Stimulated activated CD8-positive, alpha-beta memory T cell treated with anti-CD3 and anti-CD28 coated beads, Interleukin-7, amount 100 ng/mL, for 4 hours (primary cell): ENCODE data around the gene ZNF84.

ENCODE experiments used
- DNase-seq, 2 donors: peaks; one replicate each; pipeline ENCODE4 v3.0.0-alpha.2; 2020; ENCODE audit warnings: low read depth in 2 of 2

The ZNF84 gene

DNA sequence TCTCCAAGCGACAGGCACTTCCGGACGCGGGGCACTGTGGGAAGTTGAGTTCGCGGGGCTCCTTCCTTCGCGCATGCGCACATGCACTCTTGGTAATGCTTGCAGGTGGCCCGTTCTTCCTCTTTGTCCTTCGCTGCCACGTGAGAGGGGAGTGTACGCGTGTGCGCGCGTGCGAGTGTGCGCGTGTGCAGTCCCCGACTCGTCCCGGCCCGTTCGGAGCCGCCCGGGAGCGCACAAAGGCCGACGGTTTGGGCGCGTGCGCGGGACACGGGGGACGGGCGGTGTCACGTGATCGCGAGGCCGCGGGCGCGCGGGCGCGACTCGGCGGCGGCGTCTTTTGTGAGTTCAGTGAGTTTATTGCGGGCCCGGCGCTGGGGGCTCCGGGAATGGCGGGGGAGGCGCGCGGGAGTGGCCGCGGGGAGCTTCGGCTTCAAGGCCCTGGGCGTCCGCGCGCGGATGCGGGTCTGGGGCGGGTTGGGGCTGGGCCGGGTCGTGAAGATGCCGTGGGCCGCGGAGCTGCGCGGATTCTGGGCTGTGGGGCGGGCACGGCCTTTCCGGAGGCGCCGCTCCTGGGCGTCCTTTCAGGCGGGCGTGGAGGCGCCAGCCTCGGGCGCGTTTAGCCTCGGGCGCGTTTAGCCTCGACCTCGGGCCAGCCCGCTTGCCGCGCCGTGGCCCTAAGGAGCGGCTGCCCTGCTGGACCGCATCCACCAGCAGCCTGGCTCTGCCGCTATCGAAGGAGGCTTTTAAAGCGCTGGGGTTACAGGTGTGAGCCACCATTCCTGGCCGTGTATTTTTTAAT lies at the start of gene ZNF84:
Gene ZNF84 (plus strand): TSS at position 303 of the 799 bp plus-strand sequence. CDS start 3,959 bp downstream, outside the sequence.
- peak; percentile 97 for DNase-seq

DNA sequence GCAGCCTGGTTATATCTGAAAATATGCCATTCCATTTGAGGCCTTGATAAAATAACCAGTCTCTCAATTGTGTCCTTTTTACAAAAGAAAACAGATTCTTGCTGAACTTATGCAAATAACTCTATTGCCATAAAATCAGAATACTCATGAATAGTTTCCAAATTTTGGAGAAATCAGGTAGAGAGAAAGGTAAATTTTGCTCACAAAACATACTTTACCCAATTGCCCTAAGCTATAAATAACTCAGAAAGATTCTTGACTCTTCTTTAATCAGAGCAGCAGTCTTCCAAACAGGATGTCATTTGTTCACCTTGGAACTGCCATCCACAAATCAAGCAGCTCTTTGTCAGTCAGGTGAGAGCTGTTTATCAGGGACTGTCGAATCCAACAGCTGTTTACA lies 38.6 kb upstream of the ZNF84 start:
- no peak for DNase-seq

- no peak for DNase-seq
Measured at GRCh38 chr12:133010657-133011297, 26.5 kb upstream of the ZNF84 start.

DNA sequence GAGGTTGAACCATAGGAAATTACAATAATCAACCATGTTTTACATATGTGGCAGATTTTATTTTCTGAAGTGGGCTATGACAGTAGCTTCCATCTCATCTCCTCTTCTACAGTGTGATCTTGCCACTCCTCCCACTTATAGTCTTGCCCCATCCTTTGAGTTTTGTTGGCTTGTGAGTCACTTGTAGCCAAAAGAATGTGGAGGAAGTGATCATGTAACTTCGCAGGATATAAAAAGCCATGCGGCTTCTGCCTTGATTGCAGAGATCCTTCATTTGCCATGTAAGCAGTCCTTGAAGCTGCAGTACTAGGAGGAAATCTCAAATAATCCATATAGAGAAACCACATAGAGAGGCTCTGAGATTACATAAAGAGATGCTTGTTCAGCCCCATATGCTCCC lies 13.7 kb upstream of the ZNF84 start:
- no peak for DNase-seq

GRCh38 chr12:133026996-133027395 lies 10.3 kb upstream of the ZNF84 start:
- DNase-seq, result no peak

GRCh38 chr12:133038118-133038709 lies 905 bp downstream of the ZNF84 start:
- DNase-seq, result no peak

DNA sequence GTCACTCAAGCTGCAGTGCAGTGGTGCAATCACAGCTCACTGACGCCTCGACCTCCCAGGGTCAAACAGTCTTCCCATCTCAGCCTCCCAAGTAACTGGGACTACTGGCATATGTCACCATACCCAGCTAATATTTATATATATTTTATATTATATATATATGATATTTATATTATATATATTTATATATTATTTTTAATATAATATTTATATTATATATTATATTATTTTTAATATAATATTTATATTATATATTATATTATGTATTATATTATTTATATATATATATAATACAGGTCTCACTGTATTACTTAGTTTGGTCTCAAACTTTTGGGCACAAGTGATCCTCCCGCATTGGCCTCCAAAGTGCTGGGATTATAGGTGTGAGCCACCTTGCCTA lies 9.4 kb downstream of the ZNF84 start:
- DNase-seq, result no peak

GRCh38 chr12:133057446-133057845 lies 20.1 kb downstream of the ZNF84 start:
- no peak for DNase-seq

DNA sequence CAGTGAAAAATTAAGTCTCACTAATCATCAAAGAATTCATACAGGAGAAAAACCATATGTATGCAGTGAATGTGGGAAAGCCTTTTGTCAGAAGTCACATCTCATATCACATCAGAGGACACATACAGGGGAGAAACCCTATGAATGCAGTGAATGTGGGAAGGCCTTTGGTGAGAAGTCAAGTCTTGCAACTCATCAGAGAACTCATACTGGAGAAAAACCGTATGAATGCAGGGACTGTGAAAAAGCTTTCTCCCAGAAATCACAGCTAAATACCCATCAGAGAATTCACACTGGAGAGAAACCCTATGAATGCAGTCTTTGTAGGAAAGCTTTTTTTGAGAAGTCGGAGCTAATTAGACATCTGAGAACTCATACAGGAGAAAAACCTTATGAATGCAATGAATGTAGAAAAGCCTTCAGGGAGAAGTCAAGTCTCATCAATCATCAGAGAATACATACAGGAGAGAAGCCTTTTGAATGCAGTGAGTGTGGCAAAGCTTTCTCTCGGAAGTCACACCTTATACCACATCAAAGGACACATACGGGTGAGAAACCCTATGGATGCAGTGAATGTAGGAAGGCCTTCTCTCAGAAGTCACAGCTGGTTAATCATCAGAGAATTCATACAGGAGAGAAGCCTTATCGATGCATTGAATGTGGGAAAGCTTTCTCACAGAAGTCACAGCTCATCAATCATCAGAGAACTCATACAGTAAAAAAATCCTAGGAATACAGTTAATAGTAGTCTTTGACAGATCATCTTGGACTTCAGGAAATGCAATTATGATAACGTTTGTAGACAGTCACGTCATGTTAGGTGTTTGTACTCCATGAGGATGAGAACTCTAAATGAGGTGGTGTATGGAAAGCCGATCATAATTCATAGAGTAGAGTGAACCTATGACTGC lies 21.1 kb downstream of the ZNF84 start:
- no peak for DNase-seq

DNA sequence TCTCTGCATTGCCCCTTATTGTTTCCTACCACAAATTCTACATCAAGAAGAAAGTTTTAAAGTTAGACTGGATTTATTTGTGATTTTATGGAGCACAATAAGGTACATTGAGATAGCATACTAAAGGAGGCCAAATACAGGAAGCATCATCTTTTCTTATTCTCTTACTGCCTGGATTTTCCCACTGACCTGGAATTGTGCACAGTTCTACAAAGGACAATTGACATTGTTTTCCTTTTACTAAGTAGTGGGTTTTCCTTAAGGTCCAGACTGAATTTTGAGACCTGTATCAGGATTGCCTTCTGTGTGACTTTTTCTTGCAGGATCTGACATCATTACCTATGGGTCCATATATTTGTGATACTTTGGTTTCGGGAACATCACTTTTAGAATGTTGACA lies 24.6 kb downstream of the ZNF84 start:
- DNase-seq, result no peak

DNA sequence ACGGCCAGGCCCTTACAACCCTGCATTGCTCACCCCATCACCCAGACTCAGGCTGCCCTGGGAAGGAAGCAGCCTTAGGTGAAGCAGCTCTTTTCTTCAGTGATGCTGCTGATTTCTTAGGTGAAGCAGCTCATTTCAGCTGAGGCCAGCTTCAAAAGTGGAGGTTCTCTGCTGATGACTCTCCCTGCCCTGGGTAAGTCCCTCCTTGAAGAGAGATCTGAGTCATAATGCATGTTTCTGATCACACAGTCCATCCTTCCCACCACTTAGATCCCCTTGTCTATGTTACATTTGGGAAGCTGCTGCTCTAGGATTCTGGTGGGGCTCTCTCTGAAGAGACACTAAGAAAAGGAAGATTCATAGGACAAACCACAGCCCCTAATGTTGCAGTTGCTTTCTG lies 26.2 kb downstream of the ZNF84 start:
- DNase-seq, result no peak

- DNase-seq, result no peak
Measured at GRCh38 chr12:133073836-133074235, 36.5 kb downstream of the ZNF84 start.

GRCh38 chr12:133080026-133080367 lies 42.7 kb downstream of the ZNF84 start:
- DNase-seq, result peak; percentile 96 to 97

- DNase-seq, result peak; percentile 93
Measured at GRCh38 chr12:133080368-133081158, 43.3 kb downstream of the ZNF84 start, which contains the start of gene ZNF140. Gene ZNF140 (plus strand): TSS chr12:133080923. CDS start chr12:133081321, 398 bp downstream.

GRCh38 chr12:133081159-133081780 lies 44.0 kb downstream of the ZNF84 start:
- no peak for DNase-seq

DNA sequence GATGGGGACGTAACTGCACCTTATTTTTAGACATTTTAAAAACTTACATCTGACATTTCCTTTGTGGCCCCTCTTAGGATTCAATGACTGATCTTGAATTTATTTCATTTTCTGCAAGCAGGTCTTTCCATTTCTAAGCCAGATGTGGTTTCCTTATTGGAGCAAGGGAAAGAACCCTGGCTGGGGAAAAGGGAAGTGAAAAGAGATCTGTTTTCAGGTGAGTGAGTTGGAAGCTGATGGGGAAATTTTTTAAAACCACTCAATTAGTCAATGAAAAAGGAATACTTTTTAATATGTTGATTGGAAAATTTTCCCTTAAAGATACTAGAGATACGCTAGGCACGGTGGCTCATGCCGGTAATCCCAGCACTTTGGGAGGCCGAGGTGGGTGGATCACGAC lies 46.0 kb downstream of the ZNF84 start:
- DNase-seq, result no peak

DNA sequence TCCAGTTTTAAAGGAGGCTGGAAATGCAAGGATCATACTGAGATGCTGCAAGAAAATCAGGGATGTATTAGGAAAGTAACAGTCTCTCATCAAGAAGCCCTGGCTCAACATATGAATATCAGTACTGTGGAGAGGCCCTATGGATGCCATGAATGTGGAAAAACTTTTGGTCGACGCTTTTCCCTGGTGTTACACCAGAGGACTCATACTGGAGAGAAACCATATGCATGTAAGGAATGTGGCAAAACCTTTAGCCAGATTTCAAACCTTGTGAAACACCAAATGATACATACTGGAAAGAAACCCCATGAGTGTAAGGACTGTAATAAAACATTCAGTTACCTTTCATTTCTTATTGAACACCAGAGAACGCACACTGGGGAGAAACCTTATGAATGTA lies 68.3 kb downstream of the ZNF84 start:
- no peak for DNase-seq

DNA sequence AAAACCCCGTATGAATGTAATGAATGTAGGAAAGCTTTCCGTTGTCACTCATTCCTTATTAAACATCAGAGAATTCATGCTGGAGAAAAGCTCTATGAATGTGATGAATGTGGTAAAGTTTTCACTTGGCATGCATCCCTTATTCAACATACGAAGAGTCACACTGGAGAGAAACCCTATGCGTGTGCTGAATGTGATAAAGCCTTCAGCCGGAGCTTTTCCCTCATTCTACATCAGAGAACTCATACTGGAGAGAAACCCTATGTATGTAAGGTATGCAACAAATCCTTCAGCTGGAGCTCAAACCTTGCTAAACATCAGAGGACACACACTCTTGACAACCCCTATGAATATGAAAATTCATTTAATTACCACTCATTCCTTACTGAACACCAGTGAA lies 68.9 kb downstream of the ZNF84 start:
- DNase-seq, result no peak

- DNase-seq, result no peak
Measured at GRCh38 chr12:133107121-133107520, 69.8 kb downstream of the ZNF84 start.

GRCh38 chr12:133108150-133108549 lies 70.8 kb downstream of the ZNF84 start:
- DNase-seq, result no peak
